Mesenchymal stem cell (in vitro differentiated cells and primary cell): Measurements from ENCODE around the gene CNDP1.
A peak's percentile ranks its signal among the peaks of the same experiment; 100 is the strongest.
"Not testable (repeated sequence)": the region's sequence is repeated elsewhere in the genome, so short reads cannot be mapped to it uniquely, and the experiment has no call there.

Source experiments
- DNase-seq: peaks from one replicate; pipeline ENCODE4 v3.0.0-alpha.2; 2013
- H2AFZ ChIP-seq: one replicate; pipeline ENCODE4 v1.6.1; 2013; ENCODE audit warnings: low read depth, mild to moderate bottlenecking, control low read depth, inconsistent platforms, low read length, moderate library complexity
- H2AK5ac ChIP-seq: 2 replicates; pipeline ENCODE4 v1.6.1; 2013; ENCODE audit warnings: low read length, moderate library complexity, mild to moderate bottlenecking, inconsistent platforms; ENCODE audit not compliant: severe bottlenecking
- H2BK120ac ChIP-seq: one replicate; pipeline ENCODE4 v1.6.1; 2013; ENCODE audit warnings: low read depth, mild to moderate bottlenecking, inconsistent platforms, low read length, moderate library complexity
- H2BK12ac ChIP-seq, 2 experiments: one replicate each; pipeline ENCODE4 v1.6.1; 2013; ENCODE audit warnings: inconsistent platforms in 2 of 2, low read length in 2 of 2, mild to moderate bottlenecking in 2 of 2, moderate library complexity in 2 of 2, control low read depth in 1 of 2
- H2BK15ac ChIP-seq: one replicate; pipeline ENCODE4 v1.6.1; 2013; ENCODE audit warnings: mild to moderate bottlenecking, low read depth, inconsistent platforms; ENCODE audit not compliant: poor library complexity, severe bottlenecking
- H2BK5ac ChIP-seq: 2 replicates; pipeline ENCODE4 v1.6.1; 2013; ENCODE audit warnings: low read depth, mild to moderate bottlenecking, low read length, control low read depth, inconsistent platforms; ENCODE audit not compliant: poor library complexity, severe bottlenecking
- H3K14ac ChIP-seq, 2 experiments: one replicate each; pipeline ENCODE4 v1.6.1; 2013; ENCODE audit warnings: inconsistent platforms in 2 of 2, low read length in 2 of 2, control low read depth in 1 of 2, mild to moderate bottlenecking in 1 of 2, moderate library complexity in 1 of 2
- H3K18ac ChIP-seq, 2 experiments: one replicate each; pipeline ENCODE4 v1.6.1; 2013; ENCODE audit warnings: inconsistent platforms in 2 of 2, low read length in 2 of 2, control low read depth in 1 of 2, low read depth in 1 of 2, mild to moderate bottlenecking in 1 of 2
- H3K23ac ChIP-seq, 2 experiments: one replicate each; pipeline ENCODE4 v1.6.1; 2013; ENCODE audit warnings: inconsistent platforms in 2 of 2, low read length in 2 of 2, mild to moderate bottlenecking in 2 of 2, moderate library complexity in 2 of 2, control low read depth in 1 of 2
- H3K27ac ChIP-seq: 2 replicates; pipeline ENCODE4 v1.5.1; 2013; ENCODE audit warnings: mild to moderate bottlenecking, moderate library complexity, low read length, control low read depth, inconsistent platforms; ENCODE audit not compliant: poor library complexity, severe bottlenecking
- H3K27me3 ChIP-seq, 2 experiments: 2 replicates each; pipeline versions ENCODE4 v1.6.1 to v1.7.0; 2013; ENCODE audit warnings: low read length in 2 of 2, mild to moderate bottlenecking in 2 of 2, moderate library complexity in 2 of 2, control low read depth in 1 of 2, inconsistent platforms in 1 of 2; ENCODE audit not compliant: control insufficient read depth in 1 of 2, insufficient read depth in 1 of 2
- H3K36me3 ChIP-seq, 2 experiments: 2 replicates each; pipeline versions ENCODE4 v1.6.1 to v1.7.0; 2013; ENCODE audit warnings: low read length in 2 of 2, control low read depth in 1 of 2, inconsistent platforms in 1 of 2, low read depth in 1 of 2, mild to moderate bottlenecking in 1 of 2; ENCODE audit not compliant: insufficient read depth in 2 of 2, control insufficient read depth in 1 of 2
- H3K4ac ChIP-seq, 2 experiments: one replicate each; pipeline ENCODE4 v1.6.1; 2013; ENCODE audit warnings: inconsistent platforms in 2 of 2, low read length in 2 of 2, mild to moderate bottlenecking in 2 of 2, moderate library complexity in 2 of 2, control low read depth in 1 of 2, low read depth in 1 of 2
- H3K4me1 ChIP-seq: 2 replicates; pipeline ENCODE4 v1.6.1; 2013; ENCODE audit warnings: low read depth, low read length, control low read depth; ENCODE audit not compliant: control insufficient read depth, insufficient read depth
- H3K4me2 ChIP-seq: 2 replicates; pipeline ENCODE4 v1.6.1; 2013; ENCODE audit warnings: low read length, mild to moderate bottlenecking, inconsistent platforms; ENCODE audit not compliant: poor library complexity, severe bottlenecking
- H3K4me3 ChIP-seq, 2 experiments: 2 replicates each; pipeline versions ENCODE4 v1.5.1 to v1.7.0; 2013; ENCODE audit warnings: low read length in 2 of 2, mild to moderate bottlenecking in 2 of 2, control low read depth in 1 of 2, low read depth in 1 of 2; ENCODE audit not compliant: insufficient read depth in 1 of 2
- H3K79me1 ChIP-seq: replicated peaks from 2 replicates; pipeline ENCODE4 v1.6.1; 2013; ENCODE audit warnings: mild to moderate bottlenecking, control low read depth, low read length, inconsistent platforms; ENCODE audit not compliant: poor library complexity, severe bottlenecking
- H3K9ac ChIP-seq: 2 replicates; pipeline ENCODE4 v1.7.0; 2013; ENCODE audit warnings: mild to moderate bottlenecking, low read length, moderate library complexity
- H3K9me3 ChIP-seq: 2 replicates; pipeline ENCODE4 v1.7.0; 2013; ENCODE audit warnings: mild to moderate bottlenecking, low read length; ENCODE audit not compliant: control insufficient read depth
- H4K8ac ChIP-seq: one replicate; pipeline ENCODE4 v1.6.1; 2013; ENCODE audit warnings: inconsistent platforms, mild to moderate bottlenecking, low read length, moderate library complexity
- H4K91ac ChIP-seq: one replicate; pipeline ENCODE4 v1.6.1; 2013; ENCODE audit warnings: mild to moderate bottlenecking, low read length, inconsistent platforms
- WGBS: methylation state at CpG from one replicate; pipeline ENCODE4 v1.1.7; 2013; ENCODE audit warnings: mixed read lengths; 5-methylcytosine and 5-hydroxymethylcytosine counted together

The CNDP1 gene

GRCh38 chr18:74521068-74521725, 13.1 kb upstream of the CNDP1 start:
- Histone ChIP-seq H2AK5ac (no peak overlapping the region), H2BK120ac (no peak overlapping the region), H3K9ac (no peak overlapping the region), H3K23ac (no peak overlapping the region), H2BK15ac (no peak overlapping the region), H3K4me1 (peaks cover 13% of the 10 kb centered on the region), H2BK5ac (no peak overlapping the region), H3K18ac (no peak overlapping the region), H2AFZ (no peak overlapping the region), H3K27ac (no peak overlapping the region), H3K4me3 (no peak overlapping the region), H3K14ac (no peak overlapping the region), H2BK12ac (no peak overlapping the region), H3K36me3 (peaks cover 58 to 60% of the 10 kb centered on the region in 2 experiments), H3K4ac (no peak overlapping the region), H4K8ac (no peak overlapping the region), H4K91ac (no peak overlapping the region), H3K4me2 (no peak overlapping the region), H3K27me3 (peaks cover 0 to 3% of the 10 kb centered on the region in 2 experiments), H3K9me3 (no peaks in the 10 kb centered on the region), H3K79me1 (peaks cover 20% of the 10 kb centered on the region)
- no peak for DNase-seq
- 93% methylated on average over 13 of the region's 15 CpGs for WGBS

- no peak overlapping the region for H3K27ac ChIP-seq
- 67% methylated on average over 23 of the region's 23 CpGs for WGBS
- no peak overlapping the region for H3K14ac ChIP-seq
- no peaks in the 10 kb centered on the region for H3K9me3 ChIP-seq
- peaks cover 42 to 46% of the 10 kb centered on the region in 2 experiments for H3K36me3 ChIP-seq
- H2BK15ac ChIP-seq: no peak overlapping the region
- H3K4me3 ChIP-seq: no peak overlapping the region
- peaks cover 13% of the 10 kb centered on the region for H3K4me1 ChIP-seq
- H3K23ac ChIP-seq: no peak overlapping the region
- H3K27me3 ChIP-seq: peaks cover 0 to 8% of the 10 kb centered on the region in 2 experiments
- no peak overlapping the region for H2BK12ac ChIP-seq
- no peak overlapping the region for H3K4ac ChIP-seq
- no peak overlapping the region for H2BK5ac ChIP-seq
- no peak overlapping the region for H3K9ac ChIP-seq
- peak overlapping the region in 1 of 2 experiments; percentile 11 for H3K18ac ChIP-seq
- H2AFZ ChIP-seq: no peak overlapping the region
- peak overlapping the region; percentile 23 for H2BK120ac ChIP-seq
- no peak overlapping the region for H2AK5ac ChIP-seq
- H4K8ac ChIP-seq: no peak overlapping the region
- H3K79me1 ChIP-seq: peaks cover 12% of the 10 kb centered on the region
- peak overlapping the region; percentile 19 for H4K91ac ChIP-seq
- peak; percentile 79 for DNase-seq
- H3K4me2 ChIP-seq: no peak overlapping the region
Observed at GRCh38 chr18:74522635-74523548, 11.4 kb upstream of the CNDP1 start.

- Histone ChIP-seq H3K36me3 (peaks cover 32 to 36% of the 10 kb centered on the region in 2 experiments), H2AFZ (no peak overlapping the region), H4K8ac (no peak overlapping the region), H4K91ac (no peak overlapping the region), H3K79me1 (peaks cover 5% of the 10 kb centered on the region), H2BK12ac (no peak overlapping the region), H3K9me3 (no peaks in the 10 kb centered on the region), H2BK5ac (no peak overlapping the region), H3K18ac (peak overlapping the region in 1 of 2 experiments; percentile 46), H2AK5ac (no peak overlapping the region), H3K4me1 (peaks cover 13% of the 10 kb centered on the region), H3K27me3 (peaks cover 4 to 8% of the 10 kb centered on the region in 2 experiments), H3K23ac (no peak overlapping the region), H2BK15ac (no peak overlapping the region), H3K4me2 (no peak overlapping the region), H3K9ac (no peak overlapping the region), H3K4me3 (no peak overlapping the region), H3K27ac (no peak overlapping the region), H3K4ac (no peak overlapping the region), H3K14ac (no peak overlapping the region), H2BK120ac (no peak overlapping the region)
- DNase-seq: peak; percentile 85
- WGBS: 29% methylated on average over 5 of the region's 5 CpGs
Observed at GRCh38 chr18:74524097-74524496, 10.2 kb upstream of the CNDP1 start.

GRCh38 chr18:74524915-74525314, 9.4 kb upstream of the CNDP1 start:
- WGBS: 94% methylated on average over 7 of the region's 7 CpGs

More at GRCh38 chr18:74524915-74525314, 9.4 kb upstream of the CNDP1 start:
- Histone ChIP-seq H3K4me1 (peaks cover 13% of the 10 kb centered on the region), H3K36me3 (peaks cover 24 to 27% of the 10 kb centered on the region in 2 experiments), H3K27me3 (peaks cover 8 to 12% of the 10 kb centered on the region in 2 experiments)
- not testable (repeated sequence) for H3K14ac ChIP-seq, H3K9me3 ChIP-seq, H3K27ac ChIP-seq, H4K91ac ChIP-seq, H2AFZ ChIP-seq, H3K9ac ChIP-seq, H3K4me3 ChIP-seq, H3K79me1 ChIP-seq, H2BK15ac ChIP-seq, H2BK5ac ChIP-seq, H4K8ac ChIP-seq, H3K23ac ChIP-seq, DNase-seq, H2BK12ac ChIP-seq, H3K4ac ChIP-seq, H3K4me2 ChIP-seq, H2AK5ac ChIP-seq, H3K18ac ChIP-seq, H2BK120ac ChIP-seq
